CD14-positive monocyte (primary cell): ENCODE results near the gene PLCXD3. TPM values are rescaled to one million over a fixed set of nuclear protein-coding genes. Genes with fewer than 3 reads are reported as not detected.

Experiments
- DNase-seq, 3 donors: peaks; one replicate each; pipeline ENCODE4 v3.0.0-alpha.2; 2011 to 2022
- H2AFZ ChIP-seq: 2 replicates; pipeline ENCODE4 v1.6.0; 2012; ENCODE audit warnings: mild to moderate bottlenecking, low read depth, low read length, inconsistent platforms; ENCODE audit not compliant: insufficient read depth, poor library complexity, severe bottlenecking
- H3K27ac ChIP-seq, 2 donors: 1 replicate in 1 of 2; 2 replicates in 1 of 2; pipeline ENCODE4 v1.5.1; 2012 to 2013; ENCODE audit warnings: low read length in 2 of 2, control low read depth in 1 of 2, inconsistent platforms in 1 of 2, low read depth in 1 of 2, mild to moderate bottlenecking in 1 of 2
- H3K27me3 ChIP-seq, 2 donors: one replicate each; pipeline versions ENCODE4 v1.6.0 to v1.6.1; 2011 to 2013; ENCODE audit warnings: low read length in 2 of 2; ENCODE audit not compliant: control insufficient read depth in 2 of 2, insufficient read depth in 2 of 2
- H3K36me3 ChIP-seq, 2 donors: replicated peaks in 1 of 2; 1 replicate in 1 of 2; 2 replicates in 1 of 2; pipeline versions ENCODE4 v1.5.1 to v1.6.1; 2012 to 2013; ENCODE audit warnings: low read length in 2 of 2, control low read depth in 1 of 2, inconsistent platforms in 1 of 2, mild to moderate bottlenecking in 1 of 2; ENCODE audit not compliant: insufficient read depth in 2 of 2, control insufficient read depth in 1 of 2
- H3K4me1 ChIP-seq, 2 donors: 1 replicate in 1 of 2; 2 replicates in 1 of 2; pipeline versions ENCODE4 v1.5.1 to v1.6.1; 2012 to 2013; ENCODE audit warnings: low read length in 2 of 2, control low read depth in 1 of 2, inconsistent platforms in 1 of 2, mild to moderate bottlenecking in 1 of 2, moderate library complexity in 1 of 2; ENCODE audit not compliant: insufficient read depth in 2 of 2, control insufficient read depth in 1 of 2
- H3K4me2 ChIP-seq: replicated peaks from 2 replicates; pipeline ENCODE3; 2012; ENCODE audit warnings: low read length, moderate library complexity, mild to moderate bottlenecking; ENCODE audit not compliant: poor library complexity, severe bottlenecking; ENCODE audit errors: extremely low read depth
- H3K4me3 ChIP-seq, 3 experiments: fragments of 200-600 bp in 1 of 3; sonication (generic) in 1 of 3; replicated peaks in 1 of 3; 1 replicate in 2 of 3; 2 replicates in 1 of 3; pipeline ENCODE4 v1.5.1; 2011 to 2013; ENCODE audit warnings: low read length in 3 of 3, mild to moderate bottlenecking in 3 of 3, control low read depth in 2 of 3, low read depth in 2 of 3, inconsistent platforms in 1 of 3, moderate library complexity in 1 of 3
- H3K79me2 ChIP-seq: 2 replicates; pipeline ENCODE4 v1.6.0; 2012; ENCODE audit warnings: mild to moderate bottlenecking, control low read depth, inconsistent platforms, low read length, moderate library complexity; ENCODE audit not compliant: insufficient read depth
- H3K9ac ChIP-seq: 2 replicates; pipeline ENCODE4 v1.6.0; 2017; ENCODE audit warnings: low read length, mild to moderate bottlenecking; ENCODE audit not compliant: insufficient read depth, poor library complexity, severe bottlenecking
- H3K9me3 ChIP-seq, 2 donors: replicated peaks in 1 of 2; 1 replicate in 1 of 2; 2 replicates in 1 of 2; pipeline versions ENCODE4 v1.5.1 to v1.6.1; 2012 to 2013; ENCODE audit warnings: low read length in 2 of 2, control low read depth in 1 of 2; ENCODE audit not compliant: control insufficient read depth in 1 of 2, insufficient read depth in 1 of 2
- H4K20me1 ChIP-seq: 2 replicates; pipeline ENCODE4 v1.6.0; 2012; ENCODE audit warnings: mild to moderate bottlenecking, low read length, control low read depth, moderate library complexity; ENCODE audit not compliant: insufficient read depth
- H3K27ac Mint-ChIP-seq, 7 donors: one replicate each; pipeline ENCODE4 v1.8.0; 2020; ENCODE audit warnings: mild to moderate bottlenecking in 7 of 7, mixed read lengths in 7 of 7, moderate library complexity in 6 of 7, inconsistent platforms in 2 of 7
- H3K27me3 Mint-ChIP-seq, 3 donors: one replicate each; pipeline ENCODE4 v1.8.0; 2021 to 2022; ENCODE audit warnings: low read depth in 3 of 3, mild to moderate bottlenecking in 3 of 3, mixed read lengths in 3 of 3, moderate library complexity in 3 of 3, inconsistent platforms in 1 of 3
- H3K36me3 Mint-ChIP-seq, 2 donors: one replicate each; pipeline ENCODE4 v1.8.0; 2020; ENCODE audit warnings: mixed read lengths in 2 of 2, inconsistent platforms in 1 of 2, mild to moderate bottlenecking in 1 of 2
- H3K4me1 Mint-ChIP-seq: one replicate; pipeline ENCODE4 v1.8.0; 2020; ENCODE audit warnings: mild to moderate bottlenecking, mixed read lengths
- H3K4me3 Mint-ChIP-seq, 2 donors: one replicate each; pipeline ENCODE4 v1.8.0; 2020; ENCODE audit warnings: mild to moderate bottlenecking in 2 of 2, mixed read lengths in 2 of 2, moderate library complexity in 1 of 2
- H3K9me3 Mint-ChIP-seq, 7 donors: one replicate each; pipeline ENCODE4 v1.8.0; 2020 to 2022; ENCODE audit warnings: mixed read lengths in 7 of 7, mild to moderate bottlenecking in 6 of 7, moderate library complexity in 6 of 7, inconsistent platforms in 2 of 7
- WGBS: methylation state at CpG from one replicate; pipeline ENCODE4 v1.1.5; 2013; ENCODE audit warnings: missing lambda C conversion rate; ENCODE audit not compliant: insufficient coverage; 5-methylcytosine and 5-hydroxymethylcytosine counted together
- intact Hi-C, 2 donors: fragments of 100-400 bp; cut with micrococcal nuclease; formaldehyde crosslinking; loops; one replicate each; pipeline versions ENCODE4 v1.15.0 to v1.15.1; 2023
- polyA plus RNA-seq, 3 donors: library from polyadenylated mRNA; depleted of rRNA in 1 of 3; unstranded in 2 of 3; stranded (reverse) in 1 of 3; fragments of 300-500 nt in 2 of 3; fragments of >200 nt in 1 of 3; fragmentation: Illumina TruSeq in 2 of 3; gene quantifications; 1 replicate in 2 of 3; 2 replicates in 1 of 3; pipeline ENCODE4 v1.2.3, GENCODE V29; 2012 to 2021
- TF ChIP-seq, protein P1 (sequence below): fragments of 200-600 bp; IDR thresholded peaks from one replicate; pipeline ENCODE4 v1.8.0; 2022; ENCODE audit warnings: antibody characterized with exemption, mild to moderate bottlenecking

PLCXD3 gene
- polyA plus RNA-seq, 3 donors: not detected

DNA sequence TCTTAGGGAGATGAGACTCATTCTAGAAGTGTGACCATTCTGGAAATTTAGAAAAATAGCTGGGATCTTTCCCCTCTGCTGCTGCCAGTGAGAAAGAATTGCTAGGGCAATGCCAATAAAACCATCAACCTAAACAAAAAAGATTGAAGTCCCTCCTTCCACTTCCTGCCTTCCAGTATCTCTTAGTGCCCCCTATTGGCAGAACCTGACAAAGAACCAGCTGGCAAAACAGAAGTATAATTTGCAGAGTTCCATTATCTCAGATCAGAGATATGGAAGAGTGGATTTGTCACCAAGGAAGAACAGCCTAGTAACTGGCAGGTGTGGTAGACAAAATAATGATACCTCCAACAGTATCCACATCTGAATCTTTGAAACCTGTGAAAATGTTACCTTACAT, 13.8 kb upstream of the PLCXD3 start:
- no peak overlapping the region for H2AFZ ChIP-seq
- no peak overlapping the region for H3K9ac ChIP-seq
- Mint-ChIP-seq H3K9me3 (peaks cover 0 to 2% (median 2%) of the 10 kb centered on the region in 7 donors), H3K36me3 (no peaks in the 10 kb centered on the region), H3K27ac (no peak overlapping the region), H3K4me1 (no peaks in the 10 kb centered on the region), H3K27me3 (no peaks in the 10 kb centered on the region), H3K4me3 (no peak overlapping the region)
- H3K4me2 ChIP-seq: no peak overlapping the region
- TF ChIP-seq, protein P1, sequence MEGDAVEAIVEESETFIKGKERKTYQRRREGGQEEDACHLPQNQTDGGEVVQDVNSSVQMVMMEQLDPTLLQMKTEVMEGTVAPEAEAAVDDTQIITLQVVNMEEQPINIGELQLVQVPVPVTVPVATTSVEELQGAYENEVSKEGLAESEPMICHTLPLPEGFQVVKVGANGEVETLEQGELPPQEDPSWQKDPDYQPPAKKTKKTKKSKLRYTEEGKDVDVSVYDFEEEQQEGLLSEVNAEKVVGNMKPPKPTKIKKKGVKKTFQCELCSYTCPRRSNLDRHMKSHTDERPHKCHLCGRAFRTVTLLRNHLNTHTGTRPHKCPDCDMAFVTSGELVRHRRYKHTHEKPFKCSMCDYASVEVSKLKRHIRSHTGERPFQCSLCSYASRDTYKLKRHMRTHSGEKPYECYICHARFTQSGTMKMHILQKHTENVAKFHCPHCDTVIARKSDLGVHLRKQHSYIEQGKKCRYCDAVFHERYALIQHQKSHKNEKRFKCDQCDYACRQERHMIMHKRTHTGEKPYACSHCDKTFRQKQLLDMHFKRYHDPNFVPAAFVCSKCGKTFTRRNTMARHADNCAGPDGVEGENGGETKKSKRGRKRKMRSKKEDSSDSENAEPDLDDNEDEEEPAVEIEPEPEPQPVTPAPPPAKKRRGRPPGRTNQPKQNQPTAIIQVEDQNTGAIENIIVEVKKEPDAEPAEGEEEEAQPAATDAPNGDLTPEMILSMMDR: no peak
- intact Hi-C loops: no loop called here
- H4K20me1 ChIP-seq: no peaks in the 10 kb centered on the region
- H3K79me2 ChIP-seq: no peaks in the 10 kb centered on the region
- H3K27ac ChIP-seq: no peak overlapping the region
- no peaks in the 10 kb centered on the region for H3K9me3 ChIP-seq
- no peak for DNase-seq
- H3K36me3 ChIP-seq: no peaks in the 10 kb centered on the region
- no peaks in the 10 kb centered on the region for H3K4me1 ChIP-seq
- no peak overlapping the region for H3K4me3 ChIP-seq
- H3K27me3 ChIP-seq: no peaks in the 10 kb centered on the region

DNA sequence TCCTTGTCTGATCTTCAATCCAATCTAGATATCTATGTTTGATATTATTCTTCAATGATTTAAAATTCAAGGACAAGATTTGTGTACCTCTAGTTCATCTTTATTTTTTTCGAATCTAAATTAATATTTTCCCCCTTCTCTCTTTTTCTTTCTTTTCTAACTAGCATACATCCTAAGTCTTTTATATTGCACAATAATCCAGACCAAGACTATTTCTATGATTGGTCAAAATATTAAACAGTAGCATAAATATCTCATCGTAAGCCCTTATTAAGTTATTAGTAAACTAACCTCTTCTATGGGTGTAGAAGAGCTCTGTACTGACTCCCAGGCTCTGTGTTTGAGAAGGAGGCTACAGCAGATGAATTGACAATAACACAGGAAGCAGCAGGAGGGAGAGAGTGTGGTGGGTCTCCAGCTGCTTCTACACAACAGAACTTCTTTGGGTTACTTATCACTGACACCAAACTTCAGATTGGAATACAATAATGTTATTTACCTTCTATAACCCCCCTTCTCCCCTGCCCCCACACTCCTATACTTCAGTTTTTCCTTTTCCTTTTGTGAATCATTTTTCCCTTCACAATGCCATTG, 11.9 kb upstream of the PLCXD3 start:
- no peaks in the 10 kb centered on the region for H3K27me3 ChIP-seq
- H3K36me3 ChIP-seq: no peaks in the 10 kb centered on the region
- Mint-ChIP-seq H3K27me3 (peaks cover 0 to 3% (median 0%) of the 10 kb centered on the region in 3 donors), H3K4me3 (no peak overlapping the region), H3K36me3 (no peaks in the 10 kb centered on the region), H3K27ac (no peak overlapping the region), H3K4me1 (no peaks in the 10 kb centered on the region), H3K9me3 (peaks cover 0 to 2% (median 0%) of the 10 kb centered on the region in 7 donors)
- no peak overlapping the region for H3K4me3 ChIP-seq
- H2AFZ ChIP-seq: no peak overlapping the region
- H3K79me2 ChIP-seq: no peaks in the 10 kb centered on the region
- no peaks in the 10 kb centered on the region for H3K9me3 ChIP-seq
- no peak for DNase-seq
- H3K9ac ChIP-seq: no peak overlapping the region
- WGBS: no CpG with 5 or more reads among the region's 2 CpGs
- TF ChIP-seq, protein P1: no peak
- no peak overlapping the region for H3K4me2 ChIP-seq
- H3K4me1 ChIP-seq: no peaks in the 10 kb centered on the region
- H4K20me1 ChIP-seq: no peaks in the 10 kb centered on the region
- H3K27ac ChIP-seq: no peak overlapping the region
- intact Hi-C loops: no loop called here
